Heart left ventricle (tissue), 13 donors: ENCODE results near the gene C8G.

Source experiments
- POLR2A ChIP-seq, 2 donors: fragments of 450-650 bp; IDR thresholded peaks; one replicate each; pipeline ENCODE4 v1.6.1; 2017; ENCODE audit warnings: antibody characterized with exemption in 2 of 2, mild to moderate bottlenecking in 2 of 2, moderate library complexity in 2 of 2
- TF ChIP-seq, protein P1 (sequence below), 12 donors: fragments of 200-600 bp; sonication (generic) in 4 of 12; IDR thresholded peaks; one replicate each; pipeline versions ENCODE4 v1.5.0 to v1.8.0; 2018 to 2022; ENCODE audit warnings: antibody characterized with exemption in 12 of 12, mild to moderate bottlenecking in 5 of 12
- donor health status: ischemic (EF 13 %, LVEDD 7.1; RV severe dilation, severe dysfunction).
- donor health status: DM: no; HTN: yes; CAD: no.
- donor health status: DM: no; HTN: no; CAD: no.
- donor health status: ischemic (EF 25% LVEDD 6.9; RV normal size, moderate dysfunction).
- donor health status: ischemic (EF 25% LVEDD 5.7; RV mildly dilated, moderate dysfunction).
- donor health status: ischemic (EF 35%, LVEDD 5.7; RV mildly dilated, moderate dysfunction).
- donor health status: nonischemic (EF 11% LVEDD 7.7; RV severe dilation, severe dysfunction).
- donor health status: DM: yes; HTN: yes; CAD: no.
- donor health status: PGD.
- donor health status: ischemic (EF 29% LVEDD 5.4; RV normal size, mild dysfunction).
- donor health status: nonischemic (EF 23%, LVEDD 6.1; RV moderate dilation, normal function).

DNA sequence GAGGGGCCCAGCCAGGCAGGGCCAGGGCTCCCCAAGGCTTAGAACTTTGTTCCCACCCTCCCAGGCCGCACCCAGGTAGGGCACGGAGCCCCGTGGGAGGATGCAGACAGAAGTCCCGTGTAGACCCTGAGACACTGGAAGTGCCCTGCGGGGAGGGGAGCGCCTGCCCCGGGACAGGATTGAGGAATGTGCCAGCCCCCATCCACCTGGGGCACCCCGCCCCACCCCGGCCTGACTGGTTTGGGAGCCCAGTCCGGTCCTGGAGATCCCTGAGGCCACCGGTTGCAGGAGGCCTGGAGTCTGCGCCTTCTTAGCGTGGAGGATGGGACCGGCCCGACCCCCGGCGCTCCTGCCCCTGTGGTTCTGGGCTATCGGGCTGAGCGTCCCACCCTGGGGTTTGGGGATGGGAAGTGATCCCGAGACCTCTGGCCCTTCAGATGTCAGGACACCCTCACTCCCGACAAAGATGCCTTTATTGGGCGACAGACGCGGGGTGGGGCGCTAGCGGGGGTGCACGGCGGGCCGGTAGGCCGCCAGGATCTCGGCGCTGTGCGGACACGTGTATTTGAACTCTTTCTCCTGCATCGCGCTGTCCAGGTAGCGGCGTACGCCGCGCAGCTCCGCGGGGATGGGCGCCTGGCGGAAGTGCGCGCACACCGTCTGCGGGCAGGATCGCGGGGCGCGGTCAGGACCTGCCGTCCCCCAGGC, 49.3 kb downstream of the C8G start:
- TF ChIP-seq, protein P1, sequence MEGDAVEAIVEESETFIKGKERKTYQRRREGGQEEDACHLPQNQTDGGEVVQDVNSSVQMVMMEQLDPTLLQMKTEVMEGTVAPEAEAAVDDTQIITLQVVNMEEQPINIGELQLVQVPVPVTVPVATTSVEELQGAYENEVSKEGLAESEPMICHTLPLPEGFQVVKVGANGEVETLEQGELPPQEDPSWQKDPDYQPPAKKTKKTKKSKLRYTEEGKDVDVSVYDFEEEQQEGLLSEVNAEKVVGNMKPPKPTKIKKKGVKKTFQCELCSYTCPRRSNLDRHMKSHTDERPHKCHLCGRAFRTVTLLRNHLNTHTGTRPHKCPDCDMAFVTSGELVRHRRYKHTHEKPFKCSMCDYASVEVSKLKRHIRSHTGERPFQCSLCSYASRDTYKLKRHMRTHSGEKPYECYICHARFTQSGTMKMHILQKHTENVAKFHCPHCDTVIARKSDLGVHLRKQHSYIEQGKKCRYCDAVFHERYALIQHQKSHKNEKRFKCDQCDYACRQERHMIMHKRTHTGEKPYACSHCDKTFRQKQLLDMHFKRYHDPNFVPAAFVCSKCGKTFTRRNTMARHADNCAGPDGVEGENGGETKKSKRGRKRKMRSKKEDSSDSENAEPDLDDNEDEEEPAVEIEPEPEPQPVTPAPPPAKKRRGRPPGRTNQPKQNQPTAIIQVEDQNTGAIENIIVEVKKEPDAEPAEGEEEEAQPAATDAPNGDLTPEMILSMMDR (IDR thresholded peaks at IDR 0.05) = no peak
- TF ChIP-seq POLR2A (IDR thresholded peaks at IDR 0.05) = no peak
